Putamen (tissue), 1 donor: ENCODE results near the gene IBA57.
"Not testable (repeated sequence)": the region's sequence is repeated elsewhere in the genome, so short reads cannot be mapped to it uniquely, and the experiment has no call there.

Experiments
- DNase-seq: peaks from one replicate; pipeline ENCODE4 v3.0.0-alpha.2; 2016; ENCODE audit warnings: low spot score

Gene IBA57

GRCh38 chr1:228212966-228213844 is 47.6 kb downstream of the IBA57 start:
- peak; percentile 71 for DNase-seq

- no peak for DNase-seq
These were observed 48.6 kb downstream of the IBA57 start for GRCh38 chr1:228213917-228214808.

GRCh38 chr1:228214921-228215662 is 49.5 kb downstream of the IBA57 start:
- no peak for DNase-seq

- DNase-seq: no peak
These were observed 50.1 kb downstream of the IBA57 start for GRCh38 chr1:228215663-228216116.

- DNase-seq: no peak
These were observed 51.0 kb downstream of the IBA57 start for GRCh38 chr1:228216371-228217320.

- DNase-seq: no peak
These were observed 52.1 kb downstream of the IBA57 start for GRCh38 chr1:228217551-228218344.

- DNase-seq: no peak
These were observed 53.1 kb downstream of the IBA57 start for GRCh38 chr1:228218513-228219244.

GRCh38 chr1:228219245-228219961 is 53.8 kb downstream of the IBA57 start:
- no peak for DNase-seq

- no peak for DNase-seq
These were observed 54.6 kb downstream of the IBA57 start for GRCh38 chr1:228219962-228220780.

- not testable (repeated sequence) for DNase-seq
These were observed 55.5 kb downstream of the IBA57 start for GRCh38 chr1:228221097-228221496.

GRCh38 chr1:228222548-228222947 is 56.9 kb downstream of the IBA57 start:
- DNase-seq: no peak

- no peak for DNase-seq
These were observed 58.9 kb downstream of the IBA57 start for GRCh38 chr1:228224198-228225164.

GRCh38 chr1:228225165-228225710 is 59.6 kb downstream of the IBA57 start:
- DNase-seq: no peak

- DNase-seq: no peak
These were observed 60.1 kb downstream of the IBA57 start for GRCh38 chr1:228225740-228226139.

GRCh38 chr1:228226141-228226874 is 60.7 kb downstream of the IBA57 start:
- DNase-seq: no peak
